OCI-LY3 (cell line): ENCODE data around the gene PCBP3.

Experiments used
- CTCF ChIP-seq: fragments of 200-600, 300-600 bp; sonication (generic); IDR thresholded peaks from 2 replicates; pipeline ENCODE4 v1.5.1; 2014; ENCODE audit warnings: antibody characterized with exemption, low read length, low read depth
- EZH2phosphoT487 ChIP-seq: fragments of 200-600 bp; shearing (Covaris generic); IDR thresholded peaks from 2 replicates; pipeline ENCODE4 v1.6.1; 2018; ENCODE audit warnings: antibody characterized with exemption, mixed run types, low read depth

- TF ChIP-seq CTCF (no peak), EZH2phosphoT487 (no peak)
Measured at GRCh38 chr21:45855248-45855811, 211.8 kb downstream of the PCBP3 start.
